ENCODE data around the gene KRT6A.

DNA sequence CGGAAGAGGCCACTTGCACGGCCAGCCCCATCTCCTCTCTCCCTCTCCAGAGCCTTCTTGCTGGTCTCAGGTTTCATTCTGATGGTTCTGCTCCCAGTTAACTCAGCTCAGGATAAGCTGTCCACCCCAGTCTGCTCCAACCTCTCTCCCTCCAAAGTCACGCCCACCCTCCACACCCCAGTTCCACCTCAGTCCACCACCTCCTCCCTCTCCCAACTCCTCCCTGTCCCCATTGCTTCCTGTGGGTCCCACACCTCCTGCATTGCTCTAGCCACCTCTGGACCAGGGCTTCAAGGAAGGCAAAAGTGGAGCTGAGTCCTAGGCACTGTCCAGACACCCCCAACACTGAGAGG lies 46.7 kb upstream of the KRT6A start:
- TF ChIP-seq, protein P1, sequence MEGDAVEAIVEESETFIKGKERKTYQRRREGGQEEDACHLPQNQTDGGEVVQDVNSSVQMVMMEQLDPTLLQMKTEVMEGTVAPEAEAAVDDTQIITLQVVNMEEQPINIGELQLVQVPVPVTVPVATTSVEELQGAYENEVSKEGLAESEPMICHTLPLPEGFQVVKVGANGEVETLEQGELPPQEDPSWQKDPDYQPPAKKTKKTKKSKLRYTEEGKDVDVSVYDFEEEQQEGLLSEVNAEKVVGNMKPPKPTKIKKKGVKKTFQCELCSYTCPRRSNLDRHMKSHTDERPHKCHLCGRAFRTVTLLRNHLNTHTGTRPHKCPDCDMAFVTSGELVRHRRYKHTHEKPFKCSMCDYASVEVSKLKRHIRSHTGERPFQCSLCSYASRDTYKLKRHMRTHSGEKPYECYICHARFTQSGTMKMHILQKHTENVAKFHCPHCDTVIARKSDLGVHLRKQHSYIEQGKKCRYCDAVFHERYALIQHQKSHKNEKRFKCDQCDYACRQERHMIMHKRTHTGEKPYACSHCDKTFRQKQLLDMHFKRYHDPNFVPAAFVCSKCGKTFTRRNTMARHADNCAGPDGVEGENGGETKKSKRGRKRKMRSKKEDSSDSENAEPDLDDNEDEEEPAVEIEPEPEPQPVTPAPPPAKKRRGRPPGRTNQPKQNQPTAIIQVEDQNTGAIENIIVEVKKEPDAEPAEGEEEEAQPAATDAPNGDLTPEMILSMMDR (conservative IDR thresholded peaks at IDR 0.05; ENCODE audit: low read length): no peak
- TF ChIP-seq EZH2phosphoT487 (IDR thresholded peaks at IDR 0.05; ENCODE audit: borderline replicate concordance): no peak
